GM12891 (cell line): ENCODE results near the gene SND1.

ENCODE experiments used
- POLR2A ChIP-seq: IDR thresholded peaks from 2 replicates; pipeline ENCODE4 v1.6.1; 2011; ENCODE audit warnings: low read depth, low read length, control low read depth
- POLR2AphosphoS5 ChIP-seq: IDR thresholded peaks from 2 replicates; pipeline ENCODE4 v1.6.1; 2011; ENCODE audit warnings: low read depth, low read length, control low read depth
- SPI1 ChIP-seq: IDR thresholded peaks from 2 replicates; pipeline ENCODE4 v1.6.1; 2011; ENCODE audit warnings: low read depth, low read length, control low read depth
- TAF1 ChIP-seq: IDR thresholded peaks from 2 replicates; pipeline ENCODE4 v1.6.1; 2011; ENCODE audit warnings: low read depth, low read length, control low read depth

DNA sequence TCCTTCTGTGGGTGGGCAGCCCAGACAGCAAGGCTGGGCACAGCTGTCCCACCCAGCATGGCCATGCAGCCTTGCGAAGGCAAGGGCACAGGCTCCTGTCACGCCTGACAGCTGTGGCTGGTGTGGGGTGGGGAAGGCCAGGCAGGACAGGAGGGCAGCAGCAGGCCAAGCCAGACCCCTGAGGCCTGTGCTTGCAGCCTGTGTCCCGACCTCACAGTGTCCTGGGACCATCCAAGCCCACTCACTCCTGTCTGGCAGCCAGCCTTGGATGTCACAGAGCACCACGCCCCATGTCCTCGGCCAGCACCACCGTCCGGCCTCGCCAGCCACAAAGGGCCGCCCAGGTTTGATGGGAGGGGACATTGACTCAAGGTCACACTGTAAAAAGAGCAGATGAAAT lies 464.7 kb downstream of the SND1 start:
- TF ChIP-seq POLR2AphosphoS5, result no peak
- no peak for TF ChIP-seq POLR2A
- TF ChIP-seq TAF1, result no peak
- TF ChIP-seq SPI1, result no peak
